Right atrium auricular region (tissue), 2 donors: ENCODE results near the gene SPSB3. TPM values are rescaled to one million over a fixed set of nuclear protein-coding genes. Genes with fewer than 3 reads are reported as not detected.

Experiments
- DNase-seq: peaks from one replicate; pipeline ENCODE4 v3.0.0-alpha.2; 2019; ENCODE audit warnings: low spot score
- H3K27ac ChIP-seq, 2 donors: fragments of 200-600 bp; sonication (generic); 1 replicate in 1 of 2; 2 replicates in 1 of 2; pipeline ENCODE4 v1.5.1; 2016 to 2019
- H3K27me3 ChIP-seq, 2 donors: fragments of 200-600 bp; sonication (generic); one replicate each; pipeline versions ENCODE4 v1.5.1 to v1.6.0; 2017 to 2019
- H3K36me3 ChIP-seq: fragments of 200-600 bp; sonication (generic); one replicate; pipeline ENCODE4 v1.5.1; 2016
- H3K4me1 ChIP-seq, 2 donors: fragments of 200-600 bp; sonication (generic); one replicate each; pipeline versions ENCODE4 v1.5.1 to v1.6.0; 2017 to 2019
- H3K4me3 ChIP-seq, 2 donors: fragments of 200-600 bp; sonication (generic); 1 replicate in 1 of 2; 2 replicates in 1 of 2; pipeline ENCODE4 v1.5.1; 2017 to 2019; ENCODE audit warnings: mild to moderate bottlenecking in 1 of 2, moderate library complexity in 1 of 2
- H3K9me3 ChIP-seq, 2 donors: fragments of 200-600 bp; sonication (generic); one replicate each; pipeline ENCODE4 v1.5.1; 2019
- total RNA-seq, 2 donors: library from RNA; depleted of rRNA; stranded (reverse); fragments of >200 nt; gene quantifications; one replicate each; pipeline ENCODE4 v1.1.0, GENCODE V29; 2016
- TF ChIP-seq, protein P1 (sequence below), 2 donors: fragments of 200-600 bp; sonication (generic); IDR thresholded peaks; one replicate each; pipeline ENCODE4 v1.5.1; 2019; ENCODE audit warnings: antibody characterized with exemption in 2 of 2

Gene SPSB3
- total RNA-seq, 2 donors from 2014 or later: 41.9 to 49.0 TPM

GRCh38 chr16:1776991-1777374 lies 5.4 kb downstream of the SPSB3 start:
- no peak overlapping the region for H3K4me3 ChIP-seq
- no peak for DNase-seq
- peaks cover 37% of the 10 kb centered on the region for H3K36me3 ChIP-seq
- H3K4me1 ChIP-seq: peaks cover 0 to 44% of the 10 kb centered on the region in 2 donors
- no peak overlapping the region for H3K27ac ChIP-seq
- TF ChIP-seq, protein P1, sequence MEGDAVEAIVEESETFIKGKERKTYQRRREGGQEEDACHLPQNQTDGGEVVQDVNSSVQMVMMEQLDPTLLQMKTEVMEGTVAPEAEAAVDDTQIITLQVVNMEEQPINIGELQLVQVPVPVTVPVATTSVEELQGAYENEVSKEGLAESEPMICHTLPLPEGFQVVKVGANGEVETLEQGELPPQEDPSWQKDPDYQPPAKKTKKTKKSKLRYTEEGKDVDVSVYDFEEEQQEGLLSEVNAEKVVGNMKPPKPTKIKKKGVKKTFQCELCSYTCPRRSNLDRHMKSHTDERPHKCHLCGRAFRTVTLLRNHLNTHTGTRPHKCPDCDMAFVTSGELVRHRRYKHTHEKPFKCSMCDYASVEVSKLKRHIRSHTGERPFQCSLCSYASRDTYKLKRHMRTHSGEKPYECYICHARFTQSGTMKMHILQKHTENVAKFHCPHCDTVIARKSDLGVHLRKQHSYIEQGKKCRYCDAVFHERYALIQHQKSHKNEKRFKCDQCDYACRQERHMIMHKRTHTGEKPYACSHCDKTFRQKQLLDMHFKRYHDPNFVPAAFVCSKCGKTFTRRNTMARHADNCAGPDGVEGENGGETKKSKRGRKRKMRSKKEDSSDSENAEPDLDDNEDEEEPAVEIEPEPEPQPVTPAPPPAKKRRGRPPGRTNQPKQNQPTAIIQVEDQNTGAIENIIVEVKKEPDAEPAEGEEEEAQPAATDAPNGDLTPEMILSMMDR (IDR thresholded peaks at IDR 0.05): no peak
- no peaks in the 10 kb centered on the region for H3K9me3 ChIP-seq
- H3K27me3 ChIP-seq: no peaks in the 10 kb centered on the region

GRCh38 chr16:1776672-1776955 lies 5.8 kb downstream of the SPSB3 start:
- Histone ChIP-seq H3K27ac (no peak overlapping the region), H3K9me3 (no peaks in the 10 kb centered on the region), H3K36me3 (peaks cover 37% of the 10 kb centered on the region), H3K4me3 (no peak overlapping the region), H3K4me1 (peaks cover 0 to 45% of the 10 kb centered on the region in 2 donors), H3K27me3 (no peaks in the 10 kb centered on the region)
- TF ChIP-seq, protein P1 (IDR thresholded peaks at IDR 0.05): no peak
- DNase-seq: no peak

- H3K9me3 ChIP-seq: no peaks in the 10 kb centered on the region
- H3K27ac ChIP-seq: no peak overlapping the region
- no peaks in the 10 kb centered on the region for H3K27me3 ChIP-seq
- peaks cover 37% of the 10 kb centered on the region for H3K36me3 ChIP-seq
- TF ChIP-seq, protein P1 (IDR thresholded peaks at IDR 0.05): no peak
- no peak for DNase-seq
- no peak overlapping the region for H3K4me3 ChIP-seq
- H3K4me1 ChIP-seq: peaks cover 0 to 41% of the 10 kb centered on the region in 2 donors
Observed at GRCh38 chr16:1775846-1776671, 6.3 kb downstream of the SPSB3 start.

- Histone ChIP-seq H3K27ac (no peak overlapping the region), H3K4me3 (no peak overlapping the region)
- no peak for DNase-seq
Observed at GRCh38 chr16:1775006-1775845, 7.1 kb downstream of the SPSB3 start.

GRCh38 chr16:1774448-1774780 lies 8.0 kb downstream of the SPSB3 start:
- H3K4me1 ChIP-seq: peaks cover 0 to 39% of the 10 kb centered on the region in 2 donors
- no peak for DNase-seq
- peak overlapping the region in 1 of 2 donors; percentile 94 for H3K4me3 ChIP-seq
- H3K27ac ChIP-seq: no peak overlapping the region
- no peaks in the 10 kb centered on the region for H3K27me3 ChIP-seq
- TF ChIP-seq, protein P1 (IDR thresholded peaks at IDR 0.05): no peak
- peaks cover 32% of the 10 kb centered on the region for H3K36me3 ChIP-seq
- H3K9me3 ChIP-seq: no peaks in the 10 kb centered on the region

More at GRCh38 chr16:1775006-1775845, 7.1 kb downstream of the SPSB3 start:
- peaks cover 37% of the 10 kb centered on the region for H3K36me3 ChIP-seq
- peaks cover 0 to 41% of the 10 kb centered on the region in 2 donors for H3K4me1 ChIP-seq
- no peaks in the 10 kb centered on the region for H3K9me3 ChIP-seq
- TF ChIP-seq, protein P1 (IDR thresholded peaks at IDR 0.05): no peak
- no peaks in the 10 kb centered on the region for H3K27me3 ChIP-seq
